ENCODE results near the gene ZCCHC7.

The ZCCHC7 gene

DNA sequence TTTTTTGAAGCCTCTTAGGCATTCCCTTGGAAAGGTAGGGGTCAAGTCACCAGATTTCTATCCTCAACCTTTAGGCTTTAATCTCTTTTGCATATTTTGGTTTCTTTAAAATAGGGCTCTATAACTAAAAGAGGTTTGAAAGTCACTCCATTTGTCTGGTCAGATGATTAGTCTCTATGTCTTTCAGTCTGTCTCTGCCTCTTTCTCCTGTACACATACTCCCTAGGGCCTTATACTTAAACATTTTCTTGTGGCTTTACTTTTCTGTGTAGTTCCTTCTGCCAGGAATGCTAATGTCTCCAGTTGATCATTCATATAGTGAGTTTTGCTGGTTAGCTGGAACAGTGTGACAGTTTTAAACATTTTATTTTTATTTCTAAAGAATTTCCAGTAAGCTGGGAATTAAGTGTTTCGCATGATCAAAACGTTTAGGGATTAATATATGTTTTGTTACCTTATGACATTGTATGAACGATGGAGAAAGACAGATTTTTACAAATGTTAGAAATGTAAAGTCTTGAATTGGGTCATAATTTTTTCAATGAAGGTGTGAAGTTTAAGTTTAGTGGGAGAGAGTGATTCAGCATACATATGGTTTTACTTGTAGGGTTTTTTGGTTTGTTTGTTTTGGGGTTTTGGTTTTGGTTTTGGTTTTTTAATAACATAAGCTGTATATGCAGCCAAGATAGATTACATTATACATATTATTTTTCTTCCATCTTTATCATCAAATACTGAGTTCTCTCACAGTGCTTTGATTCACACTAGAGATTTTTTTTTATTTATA lies 90.6 kb downstream of the ZCCHC7 start:
- no peak for DNase-seq (ENCODE audit: low read depth)

DNA sequence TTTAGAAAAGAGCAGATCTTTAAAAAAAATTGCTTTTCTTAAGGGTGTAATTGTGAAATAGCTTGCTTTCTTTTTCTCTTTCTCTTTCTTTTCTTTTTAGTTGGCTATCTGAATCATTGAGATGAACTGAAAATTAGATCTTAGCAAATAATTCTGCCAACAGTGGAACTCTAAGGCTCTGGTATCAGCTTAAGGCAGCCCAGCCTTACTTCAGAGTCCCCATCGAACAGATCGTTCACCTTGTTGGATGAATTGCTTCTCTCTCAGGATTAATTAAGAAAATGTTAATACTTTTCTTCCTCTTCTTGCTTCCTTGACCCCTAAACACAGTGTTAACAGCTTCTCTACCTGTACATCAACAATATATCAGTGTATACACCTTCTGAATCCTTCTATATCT lies 92.1 kb downstream of the ZCCHC7 start:
- no peak for DNase-seq (ENCODE audit: low read depth)

DNA sequence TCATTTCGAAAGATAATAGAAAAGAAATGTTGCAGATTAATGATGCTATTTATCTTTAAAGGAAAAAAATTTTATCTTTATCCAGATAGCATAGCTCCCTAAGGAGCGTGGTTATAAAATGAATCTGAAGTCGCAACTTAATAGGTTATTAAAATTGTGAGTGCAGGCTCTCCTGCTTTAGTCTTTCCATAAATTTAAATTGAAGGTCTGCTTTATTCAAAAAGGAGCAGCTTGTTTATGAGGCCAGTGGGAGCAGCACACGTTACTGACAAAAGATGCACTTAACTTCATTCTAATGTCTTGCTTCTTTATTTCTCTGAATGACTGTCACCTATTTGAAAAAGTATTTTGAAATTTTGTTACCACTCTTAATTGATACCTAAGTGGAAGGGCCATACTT lies 95.0 kb downstream of the ZCCHC7 start:
- no peak for DNase-seq (ENCODE audit: low read depth)

DNA sequence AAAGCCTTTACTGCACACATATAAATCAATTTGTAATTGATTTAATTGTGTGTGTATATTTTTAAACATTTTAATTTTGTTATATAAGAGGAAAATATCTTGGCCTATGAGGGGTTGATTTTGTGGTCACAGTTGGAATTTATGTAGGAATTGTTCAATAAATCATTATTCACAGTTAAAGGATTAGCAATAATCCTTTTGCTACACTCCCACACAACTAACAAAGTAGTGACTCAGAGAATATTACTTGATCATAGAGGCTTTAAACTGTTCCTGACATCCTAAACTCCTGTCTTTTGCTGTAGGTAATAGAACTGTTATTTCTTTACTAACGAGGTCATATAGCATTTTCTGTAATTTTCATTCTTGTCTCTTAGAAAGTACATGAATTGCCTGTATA lies 95.5 kb downstream of the ZCCHC7 start:
- DNase-seq (ENCODE audit: low read depth): no peak

GRCh38 chr9:37217161-37217560 lies 96.8 kb downstream of the ZCCHC7 start:
- no peak for DNase-seq (ENCODE audit: low read depth)

GRCh38 chr9:37218800-37219425 lies 98.5 kb downstream of the ZCCHC7 start:
- DNase-seq (ENCODE audit: low read depth): no peak

DNA sequence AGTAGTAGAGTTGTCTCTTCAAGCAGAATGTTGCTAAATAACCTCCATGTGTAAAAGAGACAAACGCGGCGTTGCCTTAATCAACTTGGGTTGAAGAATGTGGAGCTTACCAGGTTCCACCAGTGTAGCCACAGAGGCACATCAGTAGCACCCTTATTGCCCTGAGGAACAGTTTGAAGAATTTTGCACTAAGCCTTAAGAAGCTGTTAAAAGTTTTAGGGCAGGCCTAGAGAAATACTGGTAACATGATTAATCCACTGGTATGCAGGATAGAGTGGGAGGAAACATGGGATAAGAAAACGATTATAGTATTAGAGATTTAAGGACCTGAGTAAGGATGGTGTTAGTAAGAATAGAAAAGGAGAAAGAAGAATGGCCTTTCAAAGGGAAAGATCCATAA lies 100.6 kb downstream of the ZCCHC7 start:
- DNase-seq (ENCODE audit: low read depth): no peak

DNA sequence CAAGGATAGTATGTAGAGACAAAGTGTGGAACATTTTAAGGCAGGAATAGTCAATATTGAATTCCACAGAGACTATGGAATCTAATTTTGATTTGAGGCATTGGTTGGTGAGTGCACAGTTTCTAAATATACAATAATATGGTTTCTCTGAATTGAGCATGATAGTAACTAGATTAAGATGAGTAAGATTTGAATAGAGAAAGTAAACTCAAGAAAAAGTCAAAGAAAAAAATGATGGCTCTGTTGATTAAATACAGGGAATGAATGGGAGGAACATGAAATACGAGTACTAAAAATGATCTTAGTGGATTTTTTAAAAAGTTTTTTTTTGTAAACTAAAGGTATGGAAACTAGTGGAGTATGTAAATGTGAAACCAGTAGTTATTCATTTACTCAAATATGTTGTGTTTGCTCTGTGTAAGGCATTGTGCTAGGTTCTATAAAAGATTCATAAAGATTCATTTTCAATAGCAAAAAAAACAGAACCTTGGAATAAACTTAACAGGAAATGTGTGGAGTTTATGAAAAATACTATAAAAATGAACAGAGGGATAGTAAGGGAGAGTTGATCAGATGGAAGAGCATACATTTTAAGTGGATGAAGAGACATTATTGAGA lies 101.2 kb downstream of the ZCCHC7 start:
- DNase-seq (ENCODE audit: low read depth): no peak

- DNase-seq (ENCODE audit: low read depth): no peak
Measured at GRCh38 chr9:37229455-37229854, 109.1 kb downstream of the ZCCHC7 start.

DNA sequence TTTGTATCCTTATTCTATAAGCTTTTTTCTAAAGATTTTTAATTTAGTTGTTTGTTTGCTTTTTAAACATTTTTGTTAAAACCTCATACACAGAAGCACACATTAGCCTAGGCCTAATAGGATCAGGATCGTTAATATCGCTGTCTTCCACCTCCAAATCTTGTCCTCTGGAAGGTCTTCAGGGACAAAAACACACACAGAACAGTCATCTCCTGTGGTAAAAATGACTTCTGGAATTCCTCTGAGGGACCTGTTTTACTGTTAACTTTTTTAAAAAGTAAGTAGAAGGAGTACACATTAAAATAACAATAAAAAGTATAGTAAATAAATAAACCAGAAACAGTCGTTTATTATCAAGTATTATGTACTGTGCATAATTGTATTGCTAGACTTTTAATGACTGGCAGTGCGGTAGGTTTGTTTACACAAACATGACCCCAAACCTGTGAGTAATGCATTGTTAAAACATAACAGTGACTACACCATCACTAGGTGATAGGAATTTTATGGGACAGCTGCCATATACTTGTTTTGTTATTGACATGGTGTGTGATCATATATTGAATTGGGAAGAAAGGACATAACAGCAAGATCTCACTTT lies 109.6 kb downstream of the ZCCHC7 start:
- no peak for DNase-seq (ENCODE audit: low read depth)

DNA sequence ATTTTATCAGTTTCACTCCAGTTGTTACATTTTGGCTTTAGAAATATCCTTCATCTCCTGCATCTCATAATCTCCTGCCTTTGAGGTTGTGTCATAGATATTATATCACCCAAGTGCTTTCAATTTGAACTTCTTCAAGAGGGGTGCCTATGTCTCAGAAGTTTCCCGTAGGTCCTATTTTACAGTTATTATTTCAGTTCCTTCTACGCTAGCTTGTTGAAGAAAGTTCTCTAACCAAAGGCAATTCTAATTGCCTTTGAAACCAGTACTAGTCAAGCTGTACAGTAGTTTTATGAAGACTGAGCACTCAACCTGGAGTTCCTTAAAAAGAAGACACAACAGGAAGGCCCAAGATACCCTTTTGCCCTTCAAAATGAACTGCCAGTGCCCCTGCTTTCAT lies 116.4 kb downstream of the ZCCHC7 start:
- no peak for DNase-seq (ENCODE audit: low read depth)

GRCh38 chr9:37238122-37238521 lies 117.7 kb downstream of the ZCCHC7 start:
- no peak for DNase-seq (ENCODE audit: low read depth)

DNA sequence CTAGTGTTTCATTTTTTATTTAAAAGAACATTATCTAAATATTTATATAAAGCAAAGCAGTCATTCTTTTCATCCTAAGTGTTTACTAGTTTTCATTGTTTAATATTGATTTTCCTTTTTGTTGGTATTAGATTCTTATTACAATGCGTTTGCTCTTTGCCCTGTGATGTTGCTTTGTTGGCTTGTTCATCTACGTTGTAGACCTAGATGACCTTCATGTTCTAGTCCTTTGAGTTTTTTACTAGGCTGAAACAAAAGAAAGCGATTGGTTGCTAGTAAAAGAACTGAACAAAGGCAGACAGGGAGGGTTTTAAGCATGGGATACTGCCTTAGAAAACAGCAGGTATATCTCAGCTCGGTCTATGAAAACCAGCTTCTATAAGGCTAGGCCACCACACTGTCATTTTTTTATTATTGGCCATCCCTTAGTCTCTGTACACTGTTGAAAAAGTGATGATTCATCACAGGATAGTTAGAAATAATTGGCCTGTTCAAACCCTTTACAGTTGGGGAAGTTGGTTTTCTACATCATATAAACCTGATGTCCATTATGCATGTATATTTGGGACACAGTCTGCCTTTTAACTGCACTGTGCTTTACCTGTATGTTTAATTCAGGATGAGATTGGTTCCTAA lies 119.0 kb downstream of the ZCCHC7 start:
- DNase-seq (ENCODE audit: low read depth): no peak

GRCh38 chr9:37239921-37240320 lies 119.5 kb downstream of the ZCCHC7 start:
- DNase-seq (ENCODE audit: low read depth): no peak

DNA sequence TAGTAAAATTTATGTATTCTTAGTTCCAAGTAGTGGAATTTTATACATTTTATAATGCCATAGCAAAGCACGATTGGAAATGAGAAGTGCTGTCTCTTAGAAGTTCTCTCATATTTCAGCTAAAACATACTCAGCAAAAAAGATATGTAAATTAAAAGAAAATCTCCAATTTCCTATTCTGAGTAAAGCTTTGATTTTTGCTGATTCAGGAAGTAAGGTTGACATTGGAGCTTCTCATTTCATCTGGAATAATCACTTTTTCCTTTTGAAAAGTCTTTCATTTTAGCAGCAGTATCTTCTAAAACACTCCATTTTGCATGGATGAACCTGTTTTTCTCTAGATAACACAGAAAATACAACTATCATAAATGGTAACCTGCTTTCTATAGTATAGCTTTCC lies 121.0 kb downstream of the ZCCHC7 start:
- DNase-seq (ENCODE audit: low read depth): no peak

GRCh38 chr9:37242089-37242488 lies 121.7 kb downstream of the ZCCHC7 start:
- DNase-seq (ENCODE audit: low read depth): no peak

DNA sequence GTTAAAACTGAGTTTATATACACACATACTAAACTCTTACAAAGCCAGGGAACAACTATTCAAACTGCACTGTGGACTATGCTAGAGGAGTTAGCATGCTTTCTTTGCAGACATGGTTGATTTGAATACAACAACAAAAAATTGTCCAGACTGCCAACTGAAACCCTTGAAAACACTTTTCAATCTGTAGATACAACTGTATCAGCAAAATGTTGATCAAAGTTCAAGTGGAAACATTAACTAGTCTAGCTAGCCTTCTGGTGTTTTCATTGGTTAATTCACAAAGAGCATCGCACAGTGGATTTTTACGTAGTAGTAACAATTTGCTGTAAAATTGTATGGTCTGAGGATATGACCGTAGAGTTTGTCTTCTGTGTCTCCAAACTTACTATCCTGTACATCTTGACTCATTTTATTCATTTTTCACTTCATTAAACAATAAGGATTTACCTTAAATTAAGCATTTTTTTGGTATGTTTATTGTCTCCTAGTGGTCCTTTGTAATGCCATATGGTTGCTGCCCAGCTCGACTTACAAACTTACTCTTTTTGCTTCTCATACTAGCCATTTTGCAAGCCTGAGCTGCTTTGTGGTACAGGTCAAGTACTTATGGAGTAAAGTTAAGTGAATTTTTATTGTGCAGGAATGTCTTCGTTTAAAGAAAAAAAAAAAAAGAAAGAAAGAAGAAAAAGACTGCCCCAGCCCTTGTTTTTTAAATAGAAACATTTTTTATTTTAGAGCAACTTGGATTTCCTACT lies 123.4 kb downstream of the ZCCHC7 start:
- DNase-seq (ENCODE audit: low read depth): no peak

- no peak for DNase-seq (ENCODE audit: low read depth)
Measured at GRCh38 chr9:37246826-37247225, 126.5 kb downstream of the ZCCHC7 start.

- no peak for DNase-seq (ENCODE audit: low read depth)
Measured at GRCh38 chr9:37248651-37249163, 128.3 kb downstream of the ZCCHC7 start.

DNA sequence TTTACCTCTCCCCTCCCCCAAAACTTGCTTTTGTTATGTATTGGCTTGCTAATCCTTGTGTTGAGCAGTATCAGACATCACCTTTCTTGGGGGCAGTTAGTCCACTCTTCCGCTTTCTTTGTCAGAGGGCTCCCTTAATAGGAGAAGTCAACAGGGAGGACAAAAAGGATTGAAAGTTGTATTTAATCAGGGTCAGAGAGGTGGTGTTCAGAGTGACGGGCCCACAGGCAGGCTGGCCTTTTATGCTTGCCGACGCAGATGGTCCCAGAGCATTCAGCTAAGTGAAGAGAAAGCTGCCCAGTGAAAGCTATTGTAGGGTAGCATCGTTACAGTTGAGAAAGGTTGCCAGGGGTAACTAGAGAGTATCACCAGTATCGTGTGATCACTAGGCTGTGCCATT lies 131.1 kb downstream of the ZCCHC7 start:
- no peak for DNase-seq (ENCODE audit: low read depth)

DNA sequence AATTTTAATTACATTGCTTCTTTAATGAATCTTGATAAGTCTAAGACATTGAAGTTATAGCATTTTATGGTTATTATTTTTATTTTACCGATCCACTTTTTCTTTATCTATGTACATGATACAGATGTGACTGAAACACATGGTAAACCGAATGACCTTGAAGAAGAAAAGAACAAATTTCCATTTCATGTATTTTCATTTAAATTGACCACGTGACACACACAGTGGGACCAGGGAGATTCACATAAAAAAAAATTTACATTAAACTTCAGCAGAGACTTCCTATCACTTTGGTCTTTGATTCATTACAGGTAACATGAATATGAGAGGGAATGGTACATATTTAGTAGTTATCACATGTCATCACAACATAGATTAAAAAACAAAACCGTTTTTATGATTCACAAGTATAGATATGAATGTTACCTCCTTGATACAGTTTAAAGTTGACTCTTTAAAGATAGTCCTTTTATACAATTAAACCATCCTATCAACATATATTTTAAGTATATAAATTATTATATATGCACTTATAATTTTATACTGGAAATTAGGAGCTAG lies 133.1 kb downstream of the ZCCHC7 start:
- no peak for DNase-seq (ENCODE audit: low read depth)

Data from stimulated activated CD8-positive, alpha-beta memory T cell treated with anti-CD3 and anti-CD28 coated beads, Interleukin-15, amount 100 ng/mL, for 1 hour (primary cell).